Measurements from ENCODE around the gene THRAP3.
"Not testable (repeated sequence)": the region's sequence is repeated elsewhere in the genome, so short reads cannot be mapped to it uniquely, and the experiment has no call there.

The THRAP3 gene

GRCh38 chr1:36223996-36224536 is at the start of gene THRAP3:
Gene THRAP3, plus strand, starts transcription at chr1:36224443. Its CDS starts 58,121 bp downstream, at chr1:36282564.
- peak; percentile 97 for DNase-seq (ENCODE audit: low spot score)

- no peak for DNase-seq (ENCODE audit: low spot score)
These were observed 49.5 kb upstream of the THRAP3 start for GRCh38 chr1:36174713-36175112.

- DNase-seq (ENCODE audit: low spot score) = peak; percentile 69
These were observed 48.8 kb upstream of the THRAP3 start for GRCh38 chr1:36175137-36176095.

- DNase-seq (ENCODE audit: low spot score) = no peak
These were observed 47.9 kb upstream of the THRAP3 start for GRCh38 chr1:36176106-36176949.

GRCh38 chr1:36177589-36178431 is 46.4 kb upstream of the THRAP3 start:
- no peak for DNase-seq (ENCODE audit: low spot score)

- no peak for DNase-seq (ENCODE audit: low spot score)
These were observed 45.6 kb upstream of the THRAP3 start for GRCh38 chr1:36178471-36179219.

- DNase-seq (ENCODE audit: low spot score) = no peak
These were observed 45.0 kb upstream of the THRAP3 start for GRCh38 chr1:36179220-36179600.

- DNase-seq (ENCODE audit: low spot score) = no peak
These were observed 41.5 kb upstream of the THRAP3 start for GRCh38 chr1:36182734-36183133.

- DNase-seq (ENCODE audit: low spot score) = no peak
These were observed 40.9 kb upstream of the THRAP3 start for GRCh38 chr1:36183309-36183856.

GRCh38 chr1:36187800-36188593 is 36.2 kb upstream of the THRAP3 start:
- peak; percentile 79 for DNase-seq (ENCODE audit: low spot score)

- not testable (repeated sequence) for DNase-seq (ENCODE audit: low spot score)
These were observed 27.4 kb upstream of the THRAP3 start for GRCh38 chr1:36196805-36197204.

- DNase-seq (ENCODE audit: low spot score) = no peak
These were observed 25.6 kb upstream of the THRAP3 start for GRCh38 chr1:36198641-36199040.

- DNase-seq (ENCODE audit: low spot score) = no peak
These were observed 24.1 kb upstream of the THRAP3 start for GRCh38 chr1:36199934-36200741.

GRCh38 chr1:36203027-36203553 is 21.2 kb upstream of the THRAP3 start:
- DNase-seq (ENCODE audit: low spot score) = no peak

- no peak for DNase-seq (ENCODE audit: low spot score)
These were observed 20.5 kb upstream of the THRAP3 start for GRCh38 chr1:36203554-36204346.

- DNase-seq (ENCODE audit: low spot score) = no peak
These were observed 19.8 kb upstream of the THRAP3 start for GRCh38 chr1:36204347-36204909.

- no peak for DNase-seq (ENCODE audit: low spot score)
These were observed 17.9 kb upstream of the THRAP3 start for GRCh38 chr1:36206323-36206858.
